NK-92 treated with Interleukin-12 subunit alpha and Interleukin-12 subunit beta, amount 100 ng/mL, for 24 hours (cell line): ENCODE results near the gene KDR.

ENCODE experiments used
- DNase-seq: peaks from one replicate; lab custom pipeline; 2025; lab: John Stamatoyannopoulos, UW

Gene KDR

GRCh38 chr4:55125087-55125721 lies at the start of gene KDR:
TSS of gene KDR (minus strand) at chr4:55125595. CDS start at chr4:55125293, 302 bp downstream.
- DNase-seq = no peak

- DNase-seq = no peak
These were observed 48.2 kb upstream of the KDR start for GRCh38 chr4:55173580-55173979.

- DNase-seq = no peak
These were observed 47.4 kb upstream of the KDR start for GRCh38 chr4:55172694-55173287.

GRCh38 chr4:55170462-55170861 lies 45.1 kb upstream of the KDR start:
- DNase-seq = no peak

DNA sequence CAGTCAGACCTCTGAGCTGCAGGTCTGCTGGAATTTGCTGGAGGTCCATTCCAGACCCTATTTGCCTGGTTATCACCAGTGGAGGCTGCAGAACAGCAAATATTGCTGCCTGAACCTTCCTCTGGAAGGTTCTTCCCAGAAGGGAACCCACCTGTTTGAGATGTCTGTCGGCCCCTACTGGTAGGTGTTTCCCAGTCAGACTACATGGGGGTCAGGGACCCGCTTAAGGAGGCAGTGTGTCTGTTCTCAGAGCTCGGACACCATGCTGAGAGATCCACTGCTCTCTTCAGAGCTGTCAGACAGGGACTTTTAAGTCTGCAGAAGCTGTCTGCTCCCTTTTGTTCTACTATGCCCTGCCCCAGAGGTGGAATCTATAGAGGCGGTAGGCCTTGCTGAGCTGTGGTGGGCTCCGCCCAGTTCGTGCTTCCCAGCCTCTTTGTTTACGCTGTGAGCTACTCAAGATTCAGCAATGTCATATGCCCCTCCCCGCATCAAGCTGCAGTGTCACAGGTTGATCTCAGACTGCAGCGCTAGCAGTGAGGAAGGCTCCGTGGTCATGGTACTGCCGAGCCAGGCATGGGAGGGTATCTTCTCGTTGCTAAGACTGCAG lies 44.1 kb upstream of the KDR start:
- DNase-seq = no peak

DNA sequence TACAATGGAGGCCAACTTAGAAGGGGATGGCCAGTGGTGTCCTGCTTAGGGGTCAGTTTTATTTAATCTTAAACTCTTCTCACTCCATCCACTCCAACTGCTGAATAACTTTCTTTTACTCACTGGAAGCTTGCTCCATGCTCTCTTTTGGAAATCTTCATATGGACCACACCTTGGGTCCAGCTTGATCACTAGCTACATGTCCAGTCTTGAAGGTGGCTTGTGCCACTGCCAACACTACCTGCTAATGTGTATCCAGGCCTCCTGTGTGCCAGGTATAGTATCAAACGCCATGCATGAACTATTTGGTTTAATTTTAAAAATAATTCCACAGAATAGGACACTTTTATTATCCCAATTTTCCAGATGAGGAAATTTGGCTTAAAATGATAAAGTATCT lies 37.0 kb upstream of the KDR start:
- no peak for DNase-seq

- DNase-seq = no peak
These were observed 36.3 kb upstream of the KDR start for GRCh38 chr4:55161739-55162138.

- no peak for DNase-seq
These were observed 34.5 kb upstream of the KDR start for GRCh38 chr4:55159851-55160250.

GRCh38 chr4:55158957-55159356 lies 33.6 kb upstream of the KDR start:
- DNase-seq = no peak

GRCh38 chr4:55157559-55158277 lies 32.3 kb upstream of the KDR start:
- no peak for DNase-seq

DNA sequence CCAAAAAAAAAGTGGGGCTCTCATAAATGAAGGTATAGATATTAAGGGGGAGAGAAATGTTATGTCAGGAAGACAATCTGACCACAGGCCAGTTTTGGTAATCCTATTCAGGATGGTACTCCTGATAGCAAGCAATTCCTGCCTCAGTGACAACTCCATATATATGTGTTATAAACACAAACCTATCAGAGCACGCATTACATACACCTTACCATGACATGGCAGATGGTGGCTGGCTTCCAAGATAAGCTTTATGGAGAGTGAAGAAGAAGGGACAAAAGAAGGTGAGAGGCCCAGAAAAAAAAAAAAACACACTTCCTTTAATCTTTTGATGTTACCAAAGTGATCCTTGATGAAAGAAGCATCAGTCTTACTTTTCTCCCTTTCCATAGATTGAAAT lies 29.5 kb upstream of the KDR start:
- DNase-seq = no peak

DNA sequence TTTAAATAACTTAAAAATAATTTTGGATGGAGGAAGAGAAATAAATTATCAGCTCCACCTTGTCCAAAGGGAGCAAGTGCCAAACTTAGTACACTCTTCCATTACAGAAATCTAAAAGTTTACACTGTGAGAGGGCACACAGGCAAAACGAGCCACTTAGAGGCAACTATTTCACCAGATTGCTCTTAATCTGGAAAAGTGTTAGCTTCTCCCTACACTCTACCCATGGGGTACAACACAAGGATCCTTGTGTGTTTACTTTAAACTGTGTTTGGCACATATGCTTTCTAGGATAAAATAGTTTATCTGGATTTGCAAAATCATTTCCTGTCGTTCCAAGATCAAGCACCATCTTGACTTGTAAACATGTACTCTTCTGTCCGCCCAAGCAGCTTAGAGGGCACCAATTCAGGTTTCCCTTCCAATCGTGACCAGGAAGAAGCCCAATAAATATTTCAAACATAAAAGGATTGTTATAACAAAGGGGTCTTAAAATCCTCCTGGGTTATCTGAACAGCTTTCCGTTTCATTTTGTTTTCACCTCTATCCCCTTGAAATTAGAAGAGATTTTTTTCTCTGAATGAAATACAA lies 29.0 kb upstream of the KDR start:
- no peak for DNase-seq

DNA sequence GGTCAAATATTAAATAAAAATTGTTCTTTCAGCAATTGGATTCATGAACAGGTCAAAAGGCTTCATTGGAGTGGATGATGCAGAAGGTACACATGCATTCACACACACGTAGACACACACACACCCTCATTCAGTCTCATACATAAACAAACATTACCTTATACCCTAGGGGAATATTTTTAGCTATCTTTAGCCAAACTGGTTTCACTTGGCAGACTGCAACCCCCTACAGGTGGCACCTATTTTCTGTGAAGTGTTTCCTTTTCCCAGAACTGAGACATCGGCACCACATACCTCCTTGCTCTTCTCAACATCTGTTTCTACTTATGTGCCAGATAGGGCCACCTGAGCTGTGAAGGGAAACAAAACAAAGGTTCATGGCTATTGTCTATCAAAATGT lies 18.5 kb upstream of the KDR start:
- no peak for DNase-seq

- no peak for DNase-seq
These were observed 13.0 kb upstream of the KDR start for GRCh38 chr4:55138367-55138766.

- no peak for DNase-seq
These were observed 11.2 kb upstream of the KDR start for GRCh38 chr4:55136634-55137033.

DNA sequence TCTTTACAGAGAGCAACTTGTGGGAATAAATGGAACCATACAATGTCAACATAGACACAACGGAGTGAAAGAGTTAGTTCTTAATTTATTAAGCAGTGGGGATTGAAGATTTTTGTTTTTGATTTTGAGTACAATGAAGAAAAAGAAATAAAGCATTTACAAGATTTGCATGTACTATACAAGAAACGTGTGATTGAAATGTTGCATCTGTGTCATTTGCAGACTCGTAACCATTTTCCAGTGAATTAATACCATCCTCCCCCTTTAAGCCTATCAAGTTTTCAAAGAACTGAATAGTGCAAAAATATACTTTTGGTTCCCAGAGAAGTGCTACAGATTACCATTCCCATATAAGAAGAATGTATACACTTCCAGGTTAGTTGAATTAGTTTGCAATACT lies 8.6 kb upstream of the KDR start:
- DNase-seq = no peak

- no peak for DNase-seq
These were observed 7.4 kb upstream of the KDR start for GRCh38 chr4:55132775-55133174.

GRCh38 chr4:55127521-55127920 lies 2.1 kb upstream of the KDR start:
- no peak for DNase-seq

DNA sequence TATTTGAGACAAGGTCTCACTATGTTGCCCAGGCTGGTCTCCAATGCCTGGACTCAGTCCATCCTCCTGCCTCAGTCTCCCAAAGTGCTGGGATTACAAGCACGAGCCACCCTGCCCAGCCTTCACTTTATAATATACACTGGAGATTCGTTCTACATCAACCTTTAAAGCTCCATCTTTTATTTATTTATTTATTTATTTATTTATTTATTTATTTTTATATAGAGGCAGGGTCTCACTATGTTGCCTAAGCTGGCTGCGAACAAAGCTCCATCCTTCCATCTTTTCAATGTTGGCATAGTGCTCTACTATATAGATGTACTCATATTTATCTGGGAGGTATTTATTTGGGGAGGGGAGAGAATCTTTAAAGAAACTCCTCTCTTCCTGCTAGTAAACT lies 1.7 kb upstream of the KDR start:
- DNase-seq = no peak

- DNase-seq = no peak
These were observed 557 bp upstream of the KDR start for GRCh38 chr4:55125763-55126541.

DNA sequence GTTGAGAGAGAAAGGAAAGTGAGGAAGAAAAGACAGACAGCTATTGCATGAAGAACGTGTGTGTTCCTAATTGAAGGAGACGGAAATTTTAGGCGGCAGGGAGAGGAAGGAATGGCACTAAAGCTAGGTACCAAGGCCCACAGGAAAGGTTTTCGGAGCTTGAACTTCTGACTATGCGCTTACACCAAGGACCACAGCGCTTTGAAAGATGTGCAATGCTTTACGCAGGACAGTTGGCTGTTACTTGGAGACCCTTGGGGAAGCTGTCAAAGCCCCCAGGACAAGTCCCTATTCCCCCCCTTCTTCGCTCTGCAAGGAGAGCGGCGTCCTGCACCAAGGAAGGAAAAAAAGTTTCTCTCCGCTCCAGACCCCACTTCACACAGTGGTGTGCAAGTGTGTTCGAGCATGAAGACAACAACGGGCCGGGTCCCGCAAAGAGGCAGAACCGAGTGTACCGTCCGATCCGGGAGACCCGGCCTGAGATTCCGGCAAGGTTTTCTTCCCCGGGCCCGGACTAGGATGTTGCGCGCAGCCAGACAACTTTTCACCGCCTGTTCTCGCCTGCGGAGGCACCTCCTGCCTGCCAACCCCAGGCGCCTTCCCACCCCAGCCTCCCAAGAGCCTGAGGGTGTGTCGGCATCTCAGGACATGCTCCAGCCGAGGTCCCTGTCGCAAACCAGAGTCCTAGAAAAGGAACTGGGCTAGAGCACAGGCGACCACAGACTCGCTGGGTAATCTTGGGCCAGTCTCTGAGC lies 896 bp downstream of the KDR start:
- DNase-seq = no peak
